GM12878 (cell line): Measurements from ENCODE around the gene ITGA2. TPM values are rescaled to one million over a fixed set of nuclear protein-coding genes. Genes with fewer than 3 reads are reported as not detected.

ENCODE experiments used
- ATAC-seq: fragments of 200-7000 bp; cut with Tn5 transposase; 3 replicates; pipeline ENCODE4 v1.9.1; 2020; ENCODE audit warnings: mild to moderate bottlenecking, moderate library complexity
- Bru-seq: library from RNA; stranded (reverse); fragments of 400-500 nt; gene quantifications from one replicate; lab custom pipeline; 2021; lab: Mats Ljungman, UMichigan
- BruChase-seq, 2 experiments: library from RNA; stranded (reverse); fragments of 400-500 nt; gene quantifications; one replicate each; lab custom pipeline; 2021; lab: Mats Ljungman, UMichigan
- BruUV-seq: library from RNA; stranded (reverse); fragments of 400-500 nt; replicated peaks from 2 replicates; lab custom pipeline; 2021; lab: Mats Ljungman, UMichigan
- CTCF ChIA-PET: fragments of 300-600 bp; sonication (Branson Sonifier 250); formaldehyde crosslinking; extraction: SDS; loops from one replicate; lab custom pipeline; 2021; ENCODE audit warnings: inconsistent platforms; lab: Yijun Ruan, JAX
- POLR2A ChIA-PET: fragments of 350-600 bp; formaldehyde crosslinking; extraction: SDS; loops from one replicate; lab custom pipeline; 2021; ENCODE audit warnings: inconsistent platforms; lab: Charles Lee
- RAD21 ChIA-PET: fragments of 300-600 bp; sonication (Branson Sonifier 250); formaldehyde crosslinking; loops from one replicate; lab custom pipeline; 2023; ENCODE audit warnings: antibody characterized with exemption; ENCODE audit not compliant: unreplicated experiment; lab: Charles Lee
- SMC1A ChIA-PET: fragments of 300-600 bp; sonication (Branson Sonifier 250); formaldehyde crosslinking; loops from one replicate; lab custom pipeline; 2023; ENCODE audit not compliant: unreplicated experiment, uncharacterized antibody; lab: Charles Lee
- DNase-seq: peaks from one replicate; pipeline ENCODE4 v3.0.0-alpha.2; 2011; ENCODE audit warnings: low read depth, low spot score
- FAIRE-seq: peaks from 3 replicates; lab custom pipeline; 2011; peaks lifted over from hg19 to GRCh38; lab: Jason Lieb, UNC
- H2AFZ ChIP-seq: 2 replicates; pipeline ENCODE4 v1.6.0; 2011; ENCODE audit warnings: low read depth, low read length, control low read depth; ENCODE audit not compliant: control insufficient read depth
- H3K27ac ChIP-seq: 2 replicates; pipeline ENCODE4 v1.5.1; 2011; ENCODE audit warnings: control low read depth; ENCODE audit not compliant: control insufficient read depth, insufficient read depth
- H3K27me3 ChIP-seq, 2 experiments: replicated peaks in 1 of 2; 2 replicates each; pipeline versions ENCODE4 v1.6.0 to v1.6.1; 2011; ENCODE audit warnings: low read length in 1 of 2; ENCODE audit not compliant: control insufficient read depth in 2 of 2, insufficient read depth in 2 of 2
- H3K36me3 ChIP-seq, 2 experiments: 2 replicates each; pipeline ENCODE4 v1.5.1; 2011; ENCODE audit warnings: low read length in 1 of 2; ENCODE audit not compliant: control insufficient read depth in 2 of 2, insufficient read depth in 2 of 2
- H3K4me1 ChIP-seq: 2 replicates; pipeline ENCODE4 v1.6.1; 2011; ENCODE audit warnings: mild to moderate bottlenecking, low read length, moderate library complexity, mixed read lengths; ENCODE audit not compliant: control insufficient read depth, insufficient read depth
- H3K4me2 ChIP-seq: 2 replicates; pipeline ENCODE4 v1.6.0; 2011; ENCODE audit warnings: control low read depth; ENCODE audit not compliant: control insufficient read depth, insufficient read depth
- H3K4me3 ChIP-seq: fragments of 200-600 bp; sonication (generic); 2 replicates; pipeline ENCODE4 v1.5.1; 2016
- H3K79me2 ChIP-seq: 2 replicates; pipeline ENCODE4 v1.6.0; 2011; ENCODE audit warnings: low read length; ENCODE audit not compliant: control insufficient read depth, insufficient read depth
- H3K9ac ChIP-seq: 2 replicates; pipeline ENCODE4 v1.8.0; 2011; ENCODE audit warnings: low read length, control low read depth, mixed read lengths; ENCODE audit not compliant: control insufficient read depth, insufficient read depth
- H3K9me3 ChIP-seq: replicated peaks from 3 replicates; pipeline ENCODE4 v1.5.1; 2011; ENCODE audit warnings: mild to moderate bottlenecking, low read length; ENCODE audit not compliant: control insufficient read depth, insufficient read depth
- H4K20me1 ChIP-seq: 2 replicates; pipeline ENCODE4 v1.6.0; 2011; ENCODE audit not compliant: control insufficient read depth, insufficient read depth
- NFXL1 ChIP-seq: fragments of 450-650 bp; IDR thresholded peaks from 2 replicates; pipeline ENCODE4 v1.6.1; 2017; ENCODE audit warnings: antibody characterized with exemption, mild to moderate bottlenecking, borderline replicate concordance
- POLR2AphosphoS2 ChIP-seq: IDR thresholded peaks from 2 replicates; pipeline ENCODE4 v1.6.1; 2011; ENCODE audit warnings: low read depth, mild to moderate bottlenecking, low read length, improper control_type of control experiment, moderate library complexity
- SUZ12 ChIP-seq: fragments of 200-600 bp; sonication (generic); IDR thresholded peaks from one replicate; pipeline ENCODE4 v1.6.1; 2018; ENCODE audit warnings: antibody characterized with exemption, mild to moderate bottlenecking; ENCODE audit not compliant: unreplicated experiment
- WGBS: methylation state at CpG from one replicate; pipeline ENCODE4 v1.1.6; 2016; ENCODE audit warnings: low lambda C conversion rate; ENCODE audit not compliant: insufficient replicate concordance, insufficient coverage; ENCODE audit errors: missing lambda C conversion rate; 5-methylcytosine and 5-hydroxymethylcytosine counted together
- in situ Hi-C: fragments of 300-500 bp; cut with MboI; formaldehyde crosslinking; loops from 9 replicates; pipeline ENCODE4 v1.14.3; 2018; ENCODE audit warnings: mixed read lengths
- intact Hi-C: fragments of 100-400 bp; cut with micrococcal nuclease; formaldehyde crosslinking; loops from one replicate; pipeline ENCODE4 v1.14.2; 2022; ENCODE audit not compliant: unreplicated experiment
- long read RNA-seq, 2 experiments: library from polyadenylated mRNA; unstranded; transcript quantifications; one replicate each; pipeline ENCODE4 v2.0.0, GENCODE V29; 2019 to 2020
- polyA minus RNA-seq, 3 experiments: library from RNA; depleted of rRNA, polyadenylated mRNA; stranded (reverse); fragments of >200 nt; gene quantifications; 2 replicates each; pipeline ENCODE4 v1.2.3, GENCODE V29; 2011
- polyA plus RNA-seq, 11 experiments: library from polyadenylated mRNA; depleted of rRNA in 4 of 11; unstranded in 6 of 11; stranded (reverse) in 5 of 11; fragments of >200 nt; fragmentation: Nextera tagmentation in 4 of 11; fragmentation: Illumina TruSeq in 1 of 11; extraction: Ambion mirVana in 4 of 11; extraction: Trizol in 1 of 11; gene quantifications; 1 replicate in 1 of 11; 2 replicates in 10 of 11; pipeline versions ENCODE4 v1.2.1 to v1.2.3, GENCODE V29; 2011 to 2016; ENCODE audit warnings: inconsistent platforms in 2 of 11, missing spikeins in 2 of 11, low read depth in 1 of 11
- total RNA-seq, 4 experiments: library from RNA; depleted of rRNA in 3 of 4; stranded (reverse); fragments of >200 nt in 3 of 4; fragmentation: Illumina TruSeq in 1 of 4; extraction: Trizol in 1 of 4; gene quantifications; 2 replicates each; pipeline versions ENCODE4 v1.2.1 to v1.2.3, GENCODE V29; 2013 to 2021

ITGA2 gene
- not detected in 2 replicates for total RNA-seq (2013; cell fraction: nucleolus; rRNA removed)
- not detected in 2 replicates for total RNA-seq (2014; rRNA removed)
- total RNA-seq (2014; rRNA removed; fragmentation: Illumina TruSeq; extraction: Trizol): not detected in 2 replicates
- 0.13 TPM in 2 replicates for total RNA-seq (2021)
- polyA plus RNA-seq (2011; ENCODE audit: low read depth): 0.07 TPM
- polyA plus RNA-seq (2011; rRNA removed): 0.01 TPM in 1 of 2 replicates, not detected in the other
- polyA plus RNA-seq (2011; cell fraction: cytosol; rRNA removed): under 0.01 TPM in 1 of 2 replicates, not detected in the other
- not detected in 2 replicates for polyA plus RNA-seq (2011; cell fraction: nucleus; rRNA removed)
- polyA plus RNA-seq (2012): 0.04 and 0.07 TPM in 2 replicates
- not detected in 2 replicates for polyA plus RNA-seq (2014; fragmentation: Illumina TruSeq; extraction: Trizol)
- under 1 TPM in 1 of 2 experiments, not detected in 1; under 0.01 TPM for polyA plus RNA-seq (2014; fragmentation: Nextera tagmentation; extraction: Ambion mirVana)
- polyA plus RNA-seq (2014; rRNA removed): 0.04 TPM in 1 of 2 replicates, not detected in the other
- polyA plus RNA-seq (2016; fragmentation: Nextera tagmentation; extraction: Ambion mirVana): not detected
- polyA minus RNA-seq (2011; rRNA and poly(A)+ RNA removed): not detected in 2 replicates
- not detected in 2 replicates for polyA minus RNA-seq (2011; cell fraction: cytosol; rRNA and poly(A)+ RNA removed)
- polyA minus RNA-seq (2011; cell fraction: nucleus; rRNA and poly(A)+ RNA removed): not detected in 2 replicates
- percentile 11 among the genes with signal in this experiment for Bru-seq, nascent RNA
- percentile 17 among the genes with signal in this experiment for BruChase-seq, experiment 1, labeled RNA remaining after a 6-hour chase
- percentile 17 among the genes with signal in this experiment for BruChase-seq, experiment 2, labeled RNA remaining after a 2-hour chase
- long read RNA-seq, experiment 1: 0 reads
- long read RNA-seq, experiment 2, partial matches to known transcripts: 0 of 2 reads
- long read RNA-seq, experiment 2, other reads (novel, unspliced or antisense): 2 of 2 reads

- Histone ChIP-seq H3K9me3 (no peaks in the 10 kb centered on the region), H3K27ac (no peak within 1 kb of the TSS), H3K4me3 (peak within 1 kb of the TSS; percentile 57; the same call in 1 of the 2 replicates), H3K79me2 (no peaks in the 10 kb centered on the region), H3K4me1 (no peaks in the 10 kb centered on the region), H3K27me3 (peaks cover 10 to 25% of the 10 kb centered on the region in 2 experiments), H3K36me3 (no peaks in the 10 kb centered on the region), H3K4me2 (peak within 1 kb of the TSS; percentile 83), H4K20me1 (no peaks in the 10 kb centered on the region), H2AFZ (peak within 1 kb of the TSS; percentile 44), H3K9ac (no peak within 1 kb of the TSS)
- whole genome bisulfite sequencing: 17% methylated on average over 42 of the region's 64 CpGs
- no peak for TF ChIP-seq POLR2AphosphoS2
- no peak for TF ChIP-seq NFXL1
- peak; percentile 24 for TF ChIP-seq SUZ12
- FAIRE-seq (no peak), DNase-seq (no peak), ATAC-seq (peak; percentile 75)
- POLR2A ChIA-PET: no interaction called here
- intact Hi-C loops: no loop called here
- RAD21 ChIA-PET: no interaction called here
- BruUV-seq: no TSS peak
- CTCF ChIA-PET: no interaction called here
- in situ Hi-C loops: no loop called here
- SMC1A ChIA-PET: interaction anchor here (2.0 kb wide), 1 partner anchor 40 kb away, joined by 7 read pairs; no protein-coding TSS in a partner anchor
Observed at GRCh38 chr5:52989025-52989780, at the start of gene ITGA2. TSS of gene ITGA2 (plus strand) at chr5:52989352. CDS start at chr5:52989469, 117 bp downstream.
